NAMALWA (cell line): ENCODE results near the gene DISC1.
"Not testable (repeated sequence)": the region's sequence is repeated elsewhere in the genome, so short reads cannot be mapped to it uniquely, and the experiment has no call there.

Experiments used
- DNase-seq: peaks from one replicate; pipeline ENCODE4 v3.0.0-alpha.2; 2015; ENCODE audit warnings: low spot score

Gene DISC1

GRCh38 chr1:231893400-231894102 lies 267.0 kb downstream of the DISC1 start:
- DNase-seq = no peak

GRCh38 chr1:231896806-231897205 lies 270.2 kb downstream of the DISC1 start:
- DNase-seq = no peak

- no peak for DNase-seq
Measured at GRCh38 chr1:231899046-231899445, 272.5 kb downstream of the DISC1 start.

- no peak for DNase-seq
Measured at GRCh38 chr1:231899713-231900435, 273.3 kb downstream of the DISC1 start.

GRCh38 chr1:231903586-231904081 lies 277.0 kb downstream of the DISC1 start:
- no peak for DNase-seq

- not testable (repeated sequence) for DNase-seq
Measured at GRCh38 chr1:231907310-231907709, 280.7 kb downstream of the DISC1 start.

GRCh38 chr1:231913493-231913892 lies 286.9 kb downstream of the DISC1 start:
- DNase-seq = no peak

GRCh38 chr1:231918239-231919015 lies 291.8 kb downstream of the DISC1 start:
- no peak for DNase-seq

- DNase-seq = no peak
Measured at GRCh38 chr1:231919239-231919885, 292.8 kb downstream of the DISC1 start.

GRCh38 chr1:231919886-231920285 lies 293.3 kb downstream of the DISC1 start:
- no peak for DNase-seq

- no peak for DNase-seq
Measured at GRCh38 chr1:231921646-231922345, 295.2 kb downstream of the DISC1 start.

GRCh38 chr1:231923491-231924041 lies 297.0 kb downstream of the DISC1 start:
- DNase-seq = no peak

- DNase-seq = no peak
Measured at GRCh38 chr1:231924180-231924579, 297.6 kb downstream of the DISC1 start.

GRCh38 chr1:231925864-231926263 lies 299.3 kb downstream of the DISC1 start:
- DNase-seq = no peak

- DNase-seq = no peak
Measured at GRCh38 chr1:231926340-231926739, 299.8 kb downstream of the DISC1 start.

- no peak for DNase-seq
Measured at GRCh38 chr1:231926933-231927332, 300.3 kb downstream of the DISC1 start.

- no peak for DNase-seq
Measured at GRCh38 chr1:231927431-231927830, 300.8 kb downstream of the DISC1 start.

- no peak for DNase-seq
Measured at GRCh38 chr1:231929311-231929710, 302.7 kb downstream of the DISC1 start.

GRCh38 chr1:231930257-231930947 lies 303.8 kb downstream of the DISC1 start:
- DNase-seq = no peak

GRCh38 chr1:231931146-231931545 lies 304.6 kb downstream of the DISC1 start:
- DNase-seq = no peak
